Peyer's patch (tissue), 4 donors: ENCODE data around the gene OR2H1.

ENCODE experiments used
- POLR2A ChIP-seq, 2 donors: fragments of 450-650 bp; IDR thresholded peaks; one replicate each; pipeline ENCODE4 v1.5.1; 2017; ENCODE audit warnings: antibody characterized with exemption in 2 of 2, mild to moderate bottlenecking in 2 of 2, moderate library complexity in 2 of 2
- TF ChIP-seq, protein P1 (sequence below), 6 experiments: fragments of 450-650 bp in 4 of 6; fragments of 200-600 bp in 2 of 6; sonication (generic) in 1 of 6; IDR thresholded peaks; one replicate each; pipeline ENCODE4 v1.5.1; 2017 to 2019; ENCODE audit warnings: antibody characterized with exemption in 6 of 6, mild to moderate bottlenecking in 3 of 6, moderate library complexity in 1 of 6

DNA sequence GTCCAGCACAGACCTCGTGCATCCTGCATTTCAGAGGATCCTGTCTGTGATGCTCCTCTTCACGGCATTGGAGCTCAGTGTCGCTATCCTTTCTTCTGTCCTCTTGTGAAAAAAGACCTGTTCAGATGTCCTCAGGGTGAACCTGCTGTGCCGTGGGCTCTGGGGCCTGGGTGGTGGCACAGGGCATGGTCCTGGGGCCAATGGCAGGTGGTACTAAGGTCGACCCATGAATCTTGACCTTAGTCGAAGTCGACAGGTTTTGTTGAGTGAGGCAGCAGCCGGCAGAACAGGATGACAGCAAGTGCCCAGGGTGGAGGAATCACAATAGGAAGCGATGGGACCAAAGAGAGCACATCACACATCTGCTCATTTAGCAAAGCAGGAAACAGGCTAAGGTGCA is 52.8 kb downstream of the OR2H1 start:
- TF ChIP-seq, protein P1, sequence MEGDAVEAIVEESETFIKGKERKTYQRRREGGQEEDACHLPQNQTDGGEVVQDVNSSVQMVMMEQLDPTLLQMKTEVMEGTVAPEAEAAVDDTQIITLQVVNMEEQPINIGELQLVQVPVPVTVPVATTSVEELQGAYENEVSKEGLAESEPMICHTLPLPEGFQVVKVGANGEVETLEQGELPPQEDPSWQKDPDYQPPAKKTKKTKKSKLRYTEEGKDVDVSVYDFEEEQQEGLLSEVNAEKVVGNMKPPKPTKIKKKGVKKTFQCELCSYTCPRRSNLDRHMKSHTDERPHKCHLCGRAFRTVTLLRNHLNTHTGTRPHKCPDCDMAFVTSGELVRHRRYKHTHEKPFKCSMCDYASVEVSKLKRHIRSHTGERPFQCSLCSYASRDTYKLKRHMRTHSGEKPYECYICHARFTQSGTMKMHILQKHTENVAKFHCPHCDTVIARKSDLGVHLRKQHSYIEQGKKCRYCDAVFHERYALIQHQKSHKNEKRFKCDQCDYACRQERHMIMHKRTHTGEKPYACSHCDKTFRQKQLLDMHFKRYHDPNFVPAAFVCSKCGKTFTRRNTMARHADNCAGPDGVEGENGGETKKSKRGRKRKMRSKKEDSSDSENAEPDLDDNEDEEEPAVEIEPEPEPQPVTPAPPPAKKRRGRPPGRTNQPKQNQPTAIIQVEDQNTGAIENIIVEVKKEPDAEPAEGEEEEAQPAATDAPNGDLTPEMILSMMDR (IDR thresholded peaks at IDR 0.05) = no peak
- no peak for TF ChIP-seq POLR2A (IDR thresholded peaks at IDR 0.05)
